PFSK-1 (cell line): ENCODE data around the gene CDH2.

Experiments
- POLR2AphosphoS5 ChIP-seq: IDR thresholded peaks from 2 replicates; pipeline ENCODE4 v1.6.1; 2012; ENCODE audit warnings: low read depth, mild to moderate bottlenecking, control low read depth, low read length, moderate library complexity
- SIN3A ChIP-seq: IDR thresholded peaks from 2 replicates; pipeline ENCODE4 v1.6.1; 2012; ENCODE audit warnings: mild to moderate bottlenecking, low read length, moderate library complexity, borderline replicate concordance; ENCODE audit not compliant: insufficient read depth
- TAF1 ChIP-seq: IDR thresholded peaks from 2 replicates; pipeline ENCODE4 v1.6.1; 2012; ENCODE audit warnings: low read length, control low read depth, borderline replicate concordance; ENCODE audit not compliant: insufficient read depth

DNA sequence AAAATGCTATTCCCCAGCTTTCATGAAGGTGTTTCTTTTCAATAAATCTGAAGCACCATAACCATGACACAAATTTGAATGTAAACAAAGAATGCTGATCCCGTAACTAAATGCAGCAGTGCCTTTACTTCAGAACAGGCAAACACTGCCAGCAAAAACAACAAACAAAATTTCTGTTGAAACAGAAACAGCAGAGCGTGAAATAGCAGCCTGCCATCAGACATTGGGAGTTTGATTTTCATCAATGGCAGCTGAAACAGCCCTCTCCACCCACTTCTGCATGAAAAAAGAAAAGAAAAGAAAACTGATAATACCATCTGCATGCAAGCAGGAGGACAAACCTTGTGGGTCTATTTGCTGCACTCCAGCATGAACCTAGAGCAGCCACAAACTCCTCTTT, 128.3 kb downstream of the CDH2 start:
- no peak for TF ChIP-seq POLR2AphosphoS5
- TF ChIP-seq TAF1, result no peak
- TF ChIP-seq SIN3A, result no peak
